ENCODE results near the gene MED27.

Gene MED27

DNA sequence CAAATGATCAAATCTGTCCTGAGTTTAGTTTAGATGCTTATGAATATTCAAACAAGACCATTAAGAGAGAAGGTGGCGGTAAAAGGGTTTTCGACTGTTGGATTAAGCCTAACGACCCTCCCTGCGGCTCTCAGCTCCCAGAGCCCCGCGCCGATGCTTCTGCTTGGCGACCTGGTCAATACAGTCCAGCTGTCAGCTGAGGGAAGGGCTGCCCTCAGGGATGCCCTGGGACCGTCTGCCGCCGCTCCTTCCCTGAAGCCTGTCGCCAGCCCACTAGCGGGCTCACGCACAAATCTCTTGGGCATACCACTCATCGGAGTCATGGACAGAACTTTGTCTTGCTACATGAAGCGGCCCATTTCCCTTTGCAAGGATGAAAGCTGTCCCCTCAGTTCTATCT, 203.2 kb downstream of the MED27 start (continued):
- TF ChIP-seq ZNF692 (tag by site-specific recombination; IDR thresholded peaks at IDR 0.05) = no peak
- no peak for TF ChIP-seq ZNF707 (tag by site-specific recombination; IDR thresholded peaks at IDR 0.05)

DNA sequence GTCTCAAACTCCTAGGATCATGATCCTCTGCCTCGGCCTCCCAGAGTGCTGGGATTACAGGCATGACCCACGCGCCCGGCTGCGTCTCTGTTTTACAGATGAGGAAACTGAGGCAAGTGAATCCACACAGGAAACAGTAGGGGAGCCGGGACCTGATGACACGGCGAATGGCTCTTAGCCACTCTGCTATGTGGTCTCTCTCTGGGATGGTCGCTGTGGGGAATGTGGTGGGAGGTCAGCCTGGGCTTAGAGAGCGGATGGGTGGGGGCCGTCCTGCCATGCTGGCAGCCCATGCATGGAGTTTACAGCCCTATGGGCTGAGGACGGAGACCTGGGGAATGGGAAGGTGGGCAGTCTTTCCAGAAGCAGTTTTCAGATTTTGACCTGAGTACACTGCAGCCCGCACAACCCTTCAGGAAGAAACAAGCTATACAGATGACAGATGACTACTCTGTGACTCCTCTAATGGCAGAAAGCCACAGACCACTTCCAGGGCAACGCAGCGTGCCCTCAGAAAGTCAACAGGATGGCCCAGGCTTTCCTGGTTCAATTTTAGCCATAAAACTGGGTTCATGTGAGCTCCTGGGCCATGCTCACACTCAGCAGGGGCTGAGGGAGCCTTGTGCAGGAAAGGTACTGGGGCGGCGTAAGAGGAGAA, 203.7 kb downstream of the MED27 start:
- Histone ChIP-seq H3K27ac (ENCODE audit: extremely low read depth, low read depth, low read length) (no peak overlapping the region), H3K4me3 (ENCODE audit: low read depth, low read length) (no peak overlapping the region), H3K4me1 (ENCODE audit: control insufficient read depth, insufficient read depth, low read length) (no peaks in the 10 kb centered on the region), H3K9me3 (ENCODE audit: control insufficient read depth, insufficient read depth, low read depth, low read length) (no peaks in the 10 kb centered on the region), H3K36me3 (ENCODE audit: control insufficient read depth in 2 of 2, insufficient read depth in 1 of 2, low read length in 2 of 2) (peaks cover 0 to 5% of the 10 kb centered on the region in 2 experiments; a peak in 1 of 3 replicates)
- POLR2A ChIA-PET = no interaction called here
- no peak for TF ChIP-seq ZNF600 (tag by site-specific recombination; IDR thresholded peaks at IDR 0.05)
- no peak for TF ChIP-seq PRDM4 (tag by site-specific recombination; IDR thresholded peaks at IDR 0.05)
- TF ChIP-seq ZNF660 (tag by site-specific recombination; IDR thresholded peaks at IDR 0.05) = no peak
- no peak for TF ChIP-seq ZNF473 (tag by site-specific recombination; IDR thresholded peaks at IDR 0.05)
- no peak for TF ChIP-seq ZNF2 (tag by site-specific recombination; IDR thresholded peaks at IDR 0.05)
- TF ChIP-seq ZNF670 (tag by site-specific recombination; IDR thresholded peaks at IDR 0.05; ENCODE audit: low read depth) = no peak
- TF ChIP-seq ZBTB20 (tag by site-specific recombination; IDR thresholded peaks at IDR 0.05) = no peak
- no peak for TF ChIP-seq ZNF529 (tag by site-specific recombination; IDR thresholded peaks at IDR 0.05; ENCODE audit: insufficient replicate concordance)
- no peak for TF ChIP-seq FEZF1 (tag by site-specific recombination; IDR thresholded peaks at IDR 0.05)
- no peak for TF ChIP-seq GFI1B (tag by site-specific recombination; IDR thresholded peaks at IDR 0.05)
- TF ChIP-seq ZXDB (tag by site-specific recombination; IDR thresholded peaks at IDR 0.05) = no peak
- CTCF ChIA-PET = interaction anchor here (0.7 to 1.5 kb wide), 3 partner anchors 79 to 377 kb away, joined by 3 read pairs; no protein-coding TSS in a partner anchor

GRCh38 chr9:131874916-131875670, 204.6 kb downstream of the MED27 start:
- no peak overlapping the region for H3K27ac ChIP-seq (ENCODE audit: extremely low read depth, low read depth, low read length)
- ChIA-PET CTCF (interaction anchor here (0.7 to 1.5 kb wide), 2 partner anchors 80 to 316 kb away, joined by 3 read pairs; no protein-coding TSS in a partner anchor), POLR2A (no interaction called here)
- H3K4me3 ChIP-seq (ENCODE audit: low read depth, low read length) = no peak overlapping the region
- no peaks in the 10 kb centered on the region for H3K9me3 ChIP-seq (ENCODE audit: control insufficient read depth, insufficient read depth, low read depth, low read length)
- H3K36me3 ChIP-seq (ENCODE audit: control insufficient read depth in 2 of 2, insufficient read depth in 1 of 2, low read length in 2 of 2) = peaks cover 0 to 5% of the 10 kb centered on the region in 2 experiments; a peak in 1 of 3 replicates
- no peaks in the 10 kb centered on the region for H3K4me1 ChIP-seq (ENCODE audit: control insufficient read depth, insufficient read depth, low read length)
- TF ChIP-seq, protein P1, sequence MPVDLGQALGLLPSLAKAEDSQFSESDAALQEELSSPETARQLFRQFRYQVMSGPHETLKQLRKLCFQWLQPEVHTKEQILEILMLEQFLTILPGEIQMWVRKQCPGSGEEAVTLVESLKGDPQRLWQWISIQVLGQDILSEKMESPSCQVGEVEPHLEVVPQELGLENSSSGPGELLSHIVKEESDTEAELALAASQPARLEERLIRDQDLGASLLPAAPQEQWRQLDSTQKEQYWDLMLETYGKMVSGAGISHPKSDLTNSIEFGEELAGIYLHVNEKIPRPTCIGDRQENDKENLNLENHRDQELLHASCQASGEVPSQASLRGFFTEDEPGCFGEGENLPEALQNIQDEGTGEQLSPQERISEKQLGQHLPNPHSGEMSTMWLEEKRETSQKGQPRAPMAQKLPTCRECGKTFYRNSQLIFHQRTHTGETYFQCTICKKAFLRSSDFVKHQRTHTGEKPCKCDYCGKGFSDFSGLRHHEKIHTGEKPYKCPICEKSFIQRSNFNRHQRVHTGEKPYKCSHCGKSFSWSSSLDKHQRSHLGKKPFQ (tag by site-specific recombination; IDR thresholded peaks at IDR 0.05) = no peak
- TF ChIP-seq ZNF548 (tag by site-specific recombination; IDR thresholded peaks at IDR 0.05) = no peak
- no peak for TF ChIP-seq ZNF138 (tag by site-specific recombination; IDR thresholded peaks at IDR 0.05; ENCODE audit: borderline replicate concordance)
- TF ChIP-seq ZNF670 (tag by site-specific recombination; IDR thresholded peaks at IDR 0.05; ENCODE audit: low read depth) = no peak
- no peak for TF ChIP-seq ZNF658 (tag by site-specific recombination; IDR thresholded peaks at IDR 0.05)
- no peak for TF ChIP-seq ZNF776 (tag by site-specific recombination; IDR thresholded peaks at IDR 0.05; ENCODE audit: borderline replicate concordance)
- TF ChIP-seq HOXA7 (CRISPR knock-in tag; IDR thresholded peaks at IDR 0.05; ENCODE audit: borderline replicate concordance) = no peak
- TF ChIP-seq ZNF549 (tag by site-specific recombination; IDR thresholded peaks at IDR 0.05) = no peak
- no peak for TF ChIP-seq GLIS2 (tag by site-specific recombination; IDR thresholded peaks at IDR 0.05)

All from HEK293 (cell line).